A549 (cell line): ENCODE measurements around the gene TM4SF20. TPM values are rescaled to one million over a fixed set of nuclear protein-coding genes. Genes with fewer than 3 reads are reported as not detected.

ENCODE experiments used
- ATAC-seq, 2 experiments: fragments of 200-7000 bp in 1 of 2; fragments of >200 bp in 1 of 2; cut with Nextera tagmentation in 1 of 2; cut with Tn5 transposase in 1 of 2; 3 replicates each; pipeline versions ENCODE4 v1.8.0 to v1.9.1; 2018 to 2020; ENCODE audit warnings: mild to moderate bottlenecking in 1 of 2, moderate library complexity in 1 of 2
- CTCF ChIA-PET: fragments of 300-600 bp; sonication (Branson Sonifier 250); formaldehyde crosslinking; extraction: SDS; loops from one replicate; lab custom pipeline; 2021; ENCODE audit warnings: antibody characterized with exemption, inconsistent platforms; lab: Yijun Ruan, JAX
- POLR2A ChIA-PET: fragments of 350-600 bp; formaldehyde crosslinking; extraction: SDS; loops from one replicate; lab custom pipeline; 2021; ENCODE audit warnings: antibody characterized with exemption, inconsistent platforms; lab: Yijun Ruan, JAX
- DNase-seq, 2 experiments: peaks; one replicate each; pipeline versions ENCODE4 v3.0.0 to v3.0.0-alpha.2; 2011 to 2016; ENCODE audit warnings: low read depth in 1 of 2, low spot score in 1 of 2
- FAIRE-seq: peaks from 2 replicates; lab custom pipeline; 2011; peaks lifted over from hg19 to GRCh38; lab: Jason Lieb, UNC
- H3K27ac ChIP-seq, 2 experiments: fragments of >200 bp; sonication (Bioruptor Twin); formaldehyde crosslinking; 3 replicates each; pipeline ENCODE4 v1.5.1; 2016 to 2017
- H3K4me1 ChIP-seq: fragments of >200 bp; sonication (Bioruptor Twin); formaldehyde crosslinking; 3 replicates; pipeline ENCODE4 v1.6.1; 2016
- H3K4me2 ChIP-seq: fragments of >200 bp; sonication (Bioruptor Twin); formaldehyde crosslinking; 3 replicates; pipeline ENCODE4 v1.6.1; 2016
- H3K4me3 ChIP-seq: fragments of >200 bp; sonication (Bioruptor Twin); formaldehyde crosslinking; 3 replicates; pipeline ENCODE4 v1.5.1; 2016
- H3K9me3 ChIP-seq: fragments of >200 bp; sonication (Bioruptor Twin); formaldehyde crosslinking; 3 replicates; pipeline ENCODE4 v1.6.1; 2016
- BCL3 ChIP-seq: fragments of >200 bp; sonication (Bioruptor Twin); formaldehyde crosslinking; IDR thresholded peaks from 3 replicates; pipeline ENCODE4 v1.6.1; 2016
- CHD2 ChIP-seq: fragments of 150-350 bp; IDR thresholded peaks from 2 replicates; pipeline ENCODE4 v1.6.1; 2014; ENCODE audit warnings: low read length; ENCODE audit not compliant: partially characterized antibody
- CHD4 ChIP-seq: fragments of 200-600 bp; sonication (generic); IDR thresholded peaks from 2 replicates; pipeline ENCODE4 v1.6.1; 2016; ENCODE audit warnings: antibody characterized with exemption, mild to moderate bottlenecking, borderline replicate concordance
- E2F6 ChIP-seq: IDR thresholded peaks from 2 replicates; pipeline ENCODE4 v1.6.1; 2012; ENCODE audit warnings: low read depth, borderline replicate concordance
- ELK1 ChIP-seq: fragments of 150-350 bp; IDR thresholded peaks from 2 replicates; pipeline ENCODE4 v1.6.1; 2014; ENCODE audit warnings: low read depth, mild to moderate bottlenecking, low read length
- HES2 ChIP-seq: fragments of >200 bp; sonication (Bioruptor Twin); formaldehyde crosslinking; IDR thresholded peaks from 2 replicates; pipeline ENCODE4 v1.6.1; 2016
- HEYL ChIP-seq: fragments of 250-450 bp; sonication (Bioruptor Pico); IDR thresholded peaks from 2 replicates; pipeline ENCODE4 v1.8.0; 2021; ENCODE audit warnings: mild to moderate bottlenecking, moderate library complexity
- HOXA7 ChIP-seq: fragments of 250-450 bp; sonication (Bioruptor Pico); IDR thresholded peaks from 2 replicates; pipeline ENCODE4 v1.5.0; 2020; ENCODE audit warnings: mild to moderate bottlenecking, moderate library complexity
- HOXB13 ChIP-seq: fragments of 250-450 bp; sonication (Bioruptor Pico); IDR thresholded peaks from 2 replicates; pipeline ENCODE4 v1.5.0; 2020; ENCODE audit warnings: low read depth, mild to moderate bottlenecking, moderate library complexity
- HOXB5 ChIP-seq: fragments of 250-450 bp; sonication (Bioruptor Pico); IDR thresholded peaks from 2 replicates; pipeline ENCODE4 v1.5.0; 2020; ENCODE audit warnings: mild to moderate bottlenecking, moderate library complexity
- KDM1A ChIP-seq: fragments of 200-600 bp; sonication (generic); IDR thresholded peaks from 2 replicates; pipeline ENCODE4 v1.6.1; 2016; ENCODE audit warnings: low read depth, mild to moderate bottlenecking
- KDM5A ChIP-seq: fragments of 200-600 bp; sonication (generic); IDR thresholded peaks from 2 replicates; pipeline ENCODE4 v1.6.1; 2016; ENCODE audit warnings: antibody characterized with exemption, mild to moderate bottlenecking
- MAZ ChIP-seq: fragments of 150-350 bp; IDR thresholded peaks from 2 replicates; pipeline ENCODE4 v1.6.1; 2014; ENCODE audit warnings: antibody characterized with exemption, low read depth, low read length, borderline replicate concordance
- NFE2L2 ChIP-seq: fragments of 150-350 bp; conservative IDR thresholded peaks from 2 replicates; pipeline ENCODE4 v1.6.1; 2014; ENCODE audit warnings: low read length
- NR3C1 ChIP-seq: fragments of >200 bp; sonication (Bioruptor Twin); formaldehyde crosslinking; IDR thresholded peaks from 3 replicates; pipeline ENCODE4 v1.6.1; 2017
- PBX3 ChIP-seq: IDR thresholded peaks from 2 replicates; pipeline ENCODE4 v1.6.1; 2012
- POLR2A ChIP-seq: IDR thresholded peaks from 2 replicates; pipeline ENCODE4 v1.6.1; 2012; ENCODE audit warnings: mild to moderate bottlenecking, low read length
- POLR2AphosphoS2 ChIP-seq: conservative IDR thresholded peaks from 2 replicates; pipeline ENCODE4 v1.6.1; 2012; ENCODE audit warnings: low read length, improper control_type of control experiment, inconsistent platforms
- RAD21 ChIP-seq, 2 experiments: fragments of >200 bp in 1 of 2; sonication (Bioruptor Twin) in 1 of 2; formaldehyde crosslinking in 1 of 2; IDR thresholded peaks in 1 of 2; conservative IDR thresholded peaks in 1 of 2; 2 replicates in 1 of 2; 3 replicates in 1 of 2; pipeline ENCODE4 v1.6.1; 2012 to 2018; ENCODE audit warnings: inconsistent platforms in 1 of 2
- REST ChIP-seq: fragments of 200-600 bp; sonication (generic); IDR thresholded peaks from 2 replicates; pipeline ENCODE4 v1.6.1; 2016; ENCODE audit warnings: antibody characterized with exemption, mild to moderate bottlenecking, moderate library complexity
- RFX5 ChIP-seq: fragments of 450-650 bp; IDR thresholded peaks from 2 replicates; pipeline ENCODE4 v1.7.1; 2014; ENCODE audit warnings: antibody characterized with exemption, mild to moderate bottlenecking, moderate library complexity
- RNF2 ChIP-seq: fragments of 200-600 bp; sonication (generic); IDR thresholded peaks from 2 replicates; pipeline ENCODE4 v1.6.1; 2016; ENCODE audit warnings: low read depth, mild to moderate bottlenecking, antibody characterized with exemption, moderate library complexity, borderline replicate concordance
- TP53 ChIP-seq: fragments of 250-450 bp; sonication (Bioruptor Pico); IDR thresholded peaks from 2 replicates; pipeline ENCODE4 v1.5.0; 2021; ENCODE audit warnings: mild to moderate bottlenecking, moderate library complexity
- ZFP36 ChIP-seq: fragments of 450-650 bp; IDR thresholded peaks from 2 replicates; pipeline ENCODE4 v1.6.1; 2014; ENCODE audit warnings: borderline replicate concordance; ENCODE audit not compliant: partially characterized antibody
- WGBS: methylation state at CpG from one replicate; pipeline ENCODE4 v1.1.6; 2017; ENCODE audit errors: missing lambda C conversion rate; 5-methylcytosine and 5-hydroxymethylcytosine counted together
- polyA plus RNA-seq, 4 experiments: library from polyadenylated mRNA; depleted of rRNA in 3 of 4; stranded (reverse); fragments of >200 nt; fragmentation: RNase III in 1 of 4; extraction: RNeasy Plus Mini Kit Qiagen cat#74134 plus additional on column Dnase treatment in 1 of 4; gene quantifications; 2 replicates in 3 of 4; 3 replicates in 1 of 4; pipeline ENCODE4 v1.2.3, GENCODE V29; 2011 to 2017

The TM4SF20 gene
- polyA plus RNA-seq, 2 of the 4 experiments (the other 2 are of a cell fraction) = 59.3 to 136 TPM

- TF ChIP-seq TP53 (no peak), E2F6 (no peak), HES2 (peak; percentile 86; the same call in 1 of the 2 replicates), MAZ (no peak), HOXB5 (CRISPR knock-in tag) (no peak; the same call in none of the 2 replicates), CHD4 (no peak), HEYL (CRISPR knock-in tag) (no peak), NFE2L2 (no peak), KDM1A (no peak), RAD21 (conservative IDR thresholded peaks at IDR 0.05 in 1 of 2, IDR thresholded peaks at IDR 0.05 in 1 of 2) (0 out of 5 replicates have a peak, but pooled peaks of 1 of the 2 experiments have one; percentile 12), BCL3 (peak; percentile 75; the same call in 2 of the 3 replicates), RFX5 (no peak), CHD2 (no peak), POLR2AphosphoS2 (no peak), KDM5A (no peak), NR3C1 (no peak), PBX3 (no peak), REST (no peak), POLR2A (no peak)
Measured at GRCh38 chr2:227378371-227378782, 729 bp downstream of the TM4SF20 start (continued).

- ChIA-PET CTCF (interaction anchor here (1.2 to 2.9 kb wide), 8 partner anchors 9 to 140 kb away, joined by 3 to 13 read pairs (median 8); partner anchors contain the start of gene SCYGR1), POLR2A (interaction anchor here (0.5 to 1.4 kb wide), 4 partner anchors 10 to 11 kb away, joined by 3 to 6 read pairs (median 4); no protein-coding TSS in a partner anchor)
- peak overlapping the region; percentile 95 to 99 for H3K27ac ChIP-seq
- no peaks in the 10 kb centered on the region for H3K9me3 ChIP-seq
- WGBS = 23% methylated on average over 8 of the region's 8 CpGs
- DNase-seq (peak in 1 of 2 experiments; percentile 79), ATAC-seq (peak; percentile 63 to 68), FAIRE-seq (no peak)
- peak overlapping the region; percentile 37 for H3K4me3 ChIP-seq
- peak overlapping the region; percentile 78 for H3K4me2 ChIP-seq
- peaks cover 57% of the 10 kb centered on the region for H3K4me1 ChIP-seq
- TF ChIP-seq ELK1 = no peak
- TF ChIP-seq REST = no peak
- TF ChIP-seq ZFP36 = no peak
- no peak for TF ChIP-seq RNF2
- TF ChIP-seq HOXB5 (CRISPR knock-in tag) = no peak
- TF ChIP-seq HOXA7 (CRISPR knock-in tag) = peak; percentile 61; the same call in 1 of the 2 replicates
- TF ChIP-seq HOXB13 (CRISPR knock-in tag) = peak; percentile 74; the same call in 1 of the 2 replicates
Measured at GRCh38 chr2:227377467-227378351, 1.4 kb downstream of the TM4SF20 start.
